IMR-90 (cell line): Measurements from ENCODE around the gene CHD6. TPM values are rescaled to one million over a fixed set of nuclear protein-coding genes. Genes with fewer than 3 reads are reported as not detected.

ENCODE experiments used
- ATAC-seq: fragments of 200-7000 bp; cut with Tn5 transposase; 2 replicates; pipeline ENCODE4 v1.9.1; 2020; ENCODE audit warnings: low read depth, mild to moderate bottlenecking, moderate library complexity
- BruUV-seq: library from RNA; stranded (reverse); fragments of 400-500 nt; replicated peaks from 2 replicates; lab custom pipeline; 2021; lab: Mats Ljungman, UMichigan
- CTCF ChIA-PET: fragments of 300-600 bp; formaldehyde crosslinking; extraction: SDS; loops from one replicate; lab custom pipeline; 2021; ENCODE audit warnings: antibody characterized with exemption; lab: Yijun Ruan, JAX
- POLR2A ChIA-PET: fragments of 300-600 bp; sonication (Branson Sonifier 250); formaldehyde crosslinking; loops from one replicate; lab custom pipeline; 2022; ENCODE audit warnings: antibody characterized with exemption; ENCODE audit not compliant: unreplicated experiment; lab: Charles Lee
- DNase-seq: peaks from one replicate; pipeline ENCODE4 v3.0.0; 2013
- H2AFZ ChIP-seq: replicated peaks from 2 replicates; pipeline ENCODE3; 2013; ENCODE audit warnings: low read length, mild to moderate bottlenecking; ENCODE audit not compliant: poor library complexity
- H2AK5ac ChIP-seq: 2 replicates; pipeline ENCODE4 v1.6.1; 2013; ENCODE audit warnings: low read depth, low read length, inconsistent platforms
- H2AK9ac ChIP-seq: replicated peaks from 2 replicates; pipeline ENCODE3; 2013; ENCODE audit warnings: mild to moderate bottlenecking, low read depth, low read length, moderate library complexity; ENCODE audit not compliant: poor library complexity
- H2BK120ac ChIP-seq: 2 replicates; pipeline ENCODE4 v1.6.1; 2013; ENCODE audit warnings: low read depth, low read length, inconsistent platforms
- H2BK15ac ChIP-seq: 3 replicates; pipeline ENCODE4 v1.6.1; 2013; ENCODE audit warnings: low read depth, low read length, inconsistent platforms
- H2BK20ac ChIP-seq: 2 replicates; pipeline ENCODE4 v1.6.1; 2013; ENCODE audit warnings: low read depth, mild to moderate bottlenecking, inconsistent platforms, low read length, moderate library complexity
- H2BK5ac ChIP-seq: 2 replicates; pipeline ENCODE4 v1.6.1; 2013; ENCODE audit warnings: mild to moderate bottlenecking, low read depth, low read length, inconsistent platforms; ENCODE audit not compliant: poor library complexity, severe bottlenecking
- H3K14ac ChIP-seq: replicated peaks from 2 replicates; pipeline ENCODE4 v1.6.1; 2013; ENCODE audit warnings: low read depth, low read length, inconsistent platforms
- H3K18ac ChIP-seq: 2 replicates; pipeline ENCODE4 v1.6.1; 2013; ENCODE audit warnings: low read depth, low read length, control low read depth
- H3K23ac ChIP-seq: 2 replicates; pipeline ENCODE4 v1.6.1; 2013; ENCODE audit warnings: low read depth, low read length, inconsistent platforms
- H3K27ac ChIP-seq: 2 replicates; pipeline ENCODE4 v1.5.1; 2013; ENCODE audit warnings: mild to moderate bottlenecking, control low read depth, low read length; ENCODE audit not compliant: insufficient read depth
- H3K27me3 ChIP-seq: 2 replicates; pipeline ENCODE4 v1.6.1; 2013; ENCODE audit warnings: low read length; ENCODE audit not compliant: control insufficient read depth, insufficient read depth
- H3K36me3 ChIP-seq: 2 replicates; pipeline ENCODE4 v1.6.1; 2013; ENCODE audit warnings: low read length, mixed read lengths; ENCODE audit not compliant: control insufficient read depth, insufficient read depth
- H3K4ac ChIP-seq: 2 replicates; pipeline ENCODE4 v1.6.1; 2013; ENCODE audit warnings: low read depth, low read length, inconsistent platforms
- H3K4me1 ChIP-seq: 2 replicates; pipeline ENCODE4 v1.6.1; 2013; ENCODE audit warnings: low read length, mixed read lengths; ENCODE audit not compliant: control insufficient read depth, insufficient read depth
- H3K4me2 ChIP-seq: 2 replicates; pipeline ENCODE4 v1.6.1; 2013; ENCODE audit warnings: low read depth, mild to moderate bottlenecking, control low read depth, low read length, moderate library complexity
- H3K4me3 ChIP-seq: 2 replicates; pipeline ENCODE4 v1.5.1; 2013; ENCODE audit warnings: low read depth, mild to moderate bottlenecking, control low read depth, low read length, moderate library complexity; ENCODE audit not compliant: insufficient read depth
- H3K56ac ChIP-seq: 2 replicates; pipeline ENCODE4 v1.6.1; 2013; ENCODE audit warnings: low read length, inconsistent platforms; ENCODE audit not compliant: insufficient read depth; ENCODE audit errors: extremely low read depth
- H3K79me1 ChIP-seq, 2 experiments: 2 replicates each; pipeline ENCODE4 v1.6.1; 2013; ENCODE audit warnings: low read length in 2 of 2, inconsistent platforms in 1 of 2, low read depth in 1 of 2
- H3K9ac ChIP-seq: 2 replicates; pipeline ENCODE4 v1.6.1; 2013; ENCODE audit warnings: low read depth, low read length, control low read depth
- H3K9me1 ChIP-seq: 2 replicates; pipeline ENCODE4 v1.6.1; 2013; ENCODE audit warnings: low read length, inconsistent platforms; ENCODE audit not compliant: insufficient read depth
- H3K9me3 ChIP-seq: 2 replicates; pipeline ENCODE4 v1.6.1; 2013; ENCODE audit warnings: low read length; ENCODE audit not compliant: control insufficient read depth, insufficient read depth
- H4K20me1 ChIP-seq: 2 replicates; pipeline ENCODE4 v1.6.1; 2013; ENCODE audit warnings: low read length, inconsistent platforms; ENCODE audit not compliant: insufficient read depth
- H4K5ac ChIP-seq: 2 replicates; pipeline ENCODE4 v1.6.1; 2013; ENCODE audit warnings: mild to moderate bottlenecking, low read depth, low read length, control low read depth
- H4K8ac ChIP-seq, 2 experiments: 2 replicates each; pipeline ENCODE4 v1.6.1; 2013; ENCODE audit warnings: low read depth in 2 of 2, low read length in 2 of 2, control low read depth in 1 of 2, inconsistent platforms in 1 of 2
- H4K91ac ChIP-seq: 2 replicates; pipeline ENCODE4 v1.6.1; 2013; ENCODE audit warnings: low read depth, low read length, inconsistent platforms; ENCODE audit not compliant: insufficient read depth
- CHD1 ChIP-seq: IDR thresholded peaks from 2 replicates; pipeline ENCODE4 v1.6.1; 2012; ENCODE audit warnings: low read depth, low read length, improper control_type of control experiment
- ELK1 ChIP-seq: fragments of 150-350 bp; IDR thresholded peaks from 2 replicates; pipeline ENCODE4 v1.6.1; 2016; ENCODE audit warnings: low read depth, mild to moderate bottlenecking, low read length, moderate library complexity, borderline replicate concordance
- MAFK ChIP-seq: IDR thresholded peaks from 2 replicates; pipeline ENCODE4 v1.6.1; 2012; ENCODE audit warnings: low read depth, low read length, improper control_type of control experiment
- WGBS, 2 experiments: methylation state at CpG; one replicate each; pipeline versions ENCODE4 v1.1.5 to v1.1.7; 2013; ENCODE audit warnings: missing lambda C conversion rate in 2 of 2; ENCODE audit not compliant: insufficient read length in 1 of 2; ENCODE audit errors: extremely low coverage in 2 of 2; 5-methylcytosine and 5-hydroxymethylcytosine counted together
- dilution Hi-C: fragments of 300-500 bp; cut with HindIII; formaldehyde crosslinking; loops from one replicate; pipeline ENCODE4 v1.14.3; 2018; ENCODE audit warnings: low sequenced_read_pairs; ENCODE audit not compliant: unreplicated experiment
- in situ Hi-C: fragments of 300-500 bp; cut with MboI; formaldehyde crosslinking; loops from 3 replicates; pipeline ENCODE4 v1.14.3; 2019; ENCODE audit warnings: low sequenced_read_pairs, inconsistent platforms, mixed read lengths
- intact Hi-C: fragments of 100-400 bp; cut with micrococcal nuclease; formaldehyde crosslinking; loops from 2 replicates; pipeline ENCODE4 v1.10.0; 2022
- polyA plus RNA-seq, 3 experiments: library from polyadenylated mRNA; depleted of rRNA; stranded (reverse); fragments of >200 nt; gene quantifications; 2 replicates each; pipeline ENCODE4 v1.2.3, GENCODE V29; 2012; ENCODE audit warnings: low replicate concordance in 1 of 3
- total RNA-seq: library from RNA; depleted of rRNA; stranded (reverse); fragments of >200 nt; gene quantifications from 2 replicates; pipeline ENCODE4 v1.2.3, GENCODE V29; 2012

The CHD6 gene
- total and polyA plus RNA-seq, 2 of the 4 experiments (the other 2 are of a cell fraction), result 8.8 to 26.7 TPM

- Histone ChIP-seq H3K56ac (no peak overlapping the region), H3K14ac (no peak overlapping the region), H3K4me2 (no peak overlapping the region), H4K91ac (no peak overlapping the region), H3K18ac (no peak overlapping the region), H3K9me3 (peaks cover 3% of the 10 kb centered on the region; the same call in 1 of the 2 replicates), H3K27me3 (no peaks in the 10 kb centered on the region), H4K20me1 (peaks cover 11% of the 10 kb centered on the region), H3K4ac (no peak overlapping the region), H3K79me1 (peaks cover 24 to 57% of the 10 kb centered on the region in 2 experiments), H3K23ac (no peak overlapping the region), H3K9me1 (peaks cover 24% of the 10 kb centered on the region), H2BK120ac (no peak overlapping the region), H2BK5ac (no peak overlapping the region), H2BK20ac (no peak overlapping the region), H4K5ac (no peak overlapping the region), H2AK9ac (no peak overlapping the region), H2BK15ac (no peak overlapping the region), H3K9ac (no peak overlapping the region), H3K36me3 (peaks cover 14% of the 10 kb centered on the region), H3K27ac (no peak overlapping the region), H4K8ac (no peak overlapping the region), H3K4me1 (peaks cover 9% of the 10 kb centered on the region), H2AK5ac (no peak overlapping the region), H2AFZ (no peak overlapping the region), H3K4me3 (no peak overlapping the region)
- BruUV-seq, result no TSS peak
- ATAC-seq, result peak; percentile 51; the same call in 1 of the 2 replicates
- peak; percentile 28 for DNase-seq
- ChIA-PET CTCF (no interaction called here), POLR2A (no interaction called here)
- intact Hi-C loops (no loop called here), dilution Hi-C loops (no loop called here), in situ Hi-C loops (no loop called here)
- no CpG with 5 or more reads among the region's 2 CpGs for WGBS, 2 experiments
- TF ChIP-seq MAFK (peak; percentile 51; the same call in 1 of the 2 replicates), ELK1 (no peak), CHD1 (no peak)
These were observed 83.3 kb downstream of the CHD6 start for GRCh38 chr20:41534842-41535241.
